KOPT-K1 (cell line): ENCODE measurements around the gene TRIM27.
"Not testable (repeated sequence)": the region's sequence is repeated elsewhere in the genome, so short reads cannot be mapped to it uniquely, and the experiment has no call there.

ENCODE experiments used
- H3K27ac ChIP-seq: fragments of 200-600 bp; sonication (generic); 2 replicates; pipeline ENCODE4 v1.5.1; 2016; ENCODE audit warnings: antibody characterized with exemption, mild to moderate bottlenecking, low read depth, low read length; ENCODE audit not compliant: poor library complexity, severe bottlenecking
- H3K36me3 ChIP-seq: fragments of 200-600 bp; sonication (generic); 2 replicates; pipeline ENCODE4 v1.5.1; 2017; ENCODE audit warnings: antibody characterized with exemption, mild to moderate bottlenecking, low read length, moderate library complexity; ENCODE audit not compliant: insufficient read depth
- H3K9me3 ChIP-seq: fragments of 200-600 bp; sonication (generic); 2 replicates; pipeline ENCODE4 v1.5.1; 2017; ENCODE audit warnings: antibody characterized with exemption, low read length, mild to moderate bottlenecking; ENCODE audit not compliant: insufficient read depth, poor library complexity, severe bottlenecking

Gene TRIM27

GRCh38 chr6:28865401-28866204 is 58.2 kb downstream of the TRIM27 start:
- no peaks in the 10 kb centered on the region for H3K9me3 ChIP-seq
- H3K27ac ChIP-seq = peak overlapping the region; percentile 94
- H3K36me3 ChIP-seq = no peaks in the 10 kb centered on the region

- H3K27ac ChIP-seq = peak overlapping the region; percentile 94
- no peaks in the 10 kb centered on the region for H3K9me3 ChIP-seq
- no peaks in the 10 kb centered on the region for H3K36me3 ChIP-seq
Measured at GRCh38 chr6:28864326-28864923, 59.4 kb downstream of the TRIM27 start.

DNA sequence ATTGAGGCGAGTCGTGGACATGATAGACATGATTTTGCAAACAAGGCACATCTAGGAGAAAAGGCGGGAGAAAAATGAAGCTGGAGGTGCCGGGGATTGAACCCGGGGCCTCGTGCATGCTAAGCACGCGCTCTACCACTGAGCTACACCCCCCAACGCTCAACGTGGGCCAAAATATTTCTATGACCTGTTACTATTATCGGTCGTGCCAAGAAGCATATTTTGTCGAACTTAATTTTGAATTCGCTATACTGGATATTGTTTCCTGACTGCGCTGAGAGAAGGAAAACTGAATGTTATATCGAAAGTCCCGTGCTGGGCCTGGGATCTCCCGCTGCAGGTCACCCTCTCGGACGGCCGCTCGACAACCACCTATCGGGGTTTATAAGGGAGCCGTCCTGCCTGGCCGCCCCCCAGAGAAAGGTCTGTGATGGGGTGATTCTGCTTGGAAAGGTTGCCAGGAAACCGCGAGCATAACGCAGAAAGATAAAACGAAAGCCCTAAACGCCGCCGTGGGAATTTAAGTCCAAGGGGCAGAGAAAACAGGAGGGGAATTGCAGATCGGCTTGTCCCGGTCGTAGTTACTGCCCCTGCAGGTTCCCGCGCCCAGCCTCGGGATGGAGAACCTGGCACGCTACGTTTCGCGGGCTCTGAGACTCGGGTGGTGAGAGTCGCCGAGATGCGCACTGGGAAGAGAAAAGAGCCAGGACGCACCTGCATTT is 60.0 kb downstream of the TRIM27 start:
- H3K27ac ChIP-seq = peak overlapping the region; percentile 94
- H3K36me3 ChIP-seq = no peaks in the 10 kb centered on the region
- H3K9me3 ChIP-seq = no peaks in the 10 kb centered on the region

- no peak overlapping the region for H3K27ac ChIP-seq
Measured at GRCh38 chr6:28862077-28862476, 61.7 kb downstream of the TRIM27 start.

GRCh38 chr6:28861339-28861738 is 62.4 kb downstream of the TRIM27 start:
- H3K9me3 ChIP-seq = peaks cover 4% of the 10 kb centered on the region
- H3K36me3 ChIP-seq = no peaks in the 10 kb centered on the region

More at GRCh38 chr6:28862077-28862476, 61.7 kb downstream of the TRIM27 start:
- Histone ChIP-seq H3K9me3 (no peaks in the 10 kb centered on the region), H3K36me3 (no peaks in the 10 kb centered on the region)

DNA sequence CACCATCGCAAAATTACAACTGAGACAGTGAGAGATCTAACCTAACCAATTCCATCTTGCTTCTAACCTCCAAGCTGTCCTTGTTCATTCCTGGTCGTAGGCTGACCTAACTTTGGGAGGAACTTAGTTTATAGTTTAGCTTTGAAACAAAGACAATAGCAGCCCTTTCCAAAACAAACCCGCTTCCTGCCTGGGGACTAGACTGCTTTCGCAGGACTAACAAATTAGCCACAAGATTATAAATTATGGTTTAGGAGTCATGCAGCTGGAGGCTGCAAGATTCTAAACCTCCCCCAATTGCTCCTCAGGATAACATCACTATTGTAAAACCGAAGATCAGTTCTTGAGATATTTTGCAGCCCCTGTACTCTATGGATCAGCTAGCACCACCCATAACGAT is 63.2 kb downstream of the TRIM27 start:
- H3K27ac ChIP-seq = no peak overlapping the region
- H3K36me3 ChIP-seq = no peaks in the 10 kb centered on the region
- peaks cover 8% of the 10 kb centered on the region for H3K9me3 ChIP-seq

More at GRCh38 chr6:28861339-28861738, 62.4 kb downstream of the TRIM27 start:
- no peak overlapping the region for H3K27ac ChIP-seq

DNA sequence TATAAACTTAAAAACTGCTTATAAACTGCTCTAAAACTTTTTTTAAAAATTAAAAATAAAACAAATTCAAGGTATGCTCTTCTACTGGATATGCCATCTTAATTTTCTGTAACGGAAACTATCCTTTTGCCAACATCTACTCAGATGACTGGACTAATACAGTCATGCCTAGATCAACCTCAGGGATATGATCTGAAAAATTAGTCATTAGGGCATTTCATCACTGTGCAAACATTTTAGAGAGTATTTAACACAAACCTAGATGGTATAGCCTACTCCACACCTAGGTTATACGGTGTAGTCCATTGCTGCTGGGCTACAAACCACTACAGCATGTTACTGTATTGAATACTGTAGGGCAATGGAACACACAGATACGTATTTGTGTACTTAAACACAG is 64.8 kb downstream of the TRIM27 start:
- peaks cover 8% of the 10 kb centered on the region for H3K9me3 ChIP-seq
- H3K27ac ChIP-seq = no peak overlapping the region
- H3K36me3 ChIP-seq = no peaks in the 10 kb centered on the region

DNA sequence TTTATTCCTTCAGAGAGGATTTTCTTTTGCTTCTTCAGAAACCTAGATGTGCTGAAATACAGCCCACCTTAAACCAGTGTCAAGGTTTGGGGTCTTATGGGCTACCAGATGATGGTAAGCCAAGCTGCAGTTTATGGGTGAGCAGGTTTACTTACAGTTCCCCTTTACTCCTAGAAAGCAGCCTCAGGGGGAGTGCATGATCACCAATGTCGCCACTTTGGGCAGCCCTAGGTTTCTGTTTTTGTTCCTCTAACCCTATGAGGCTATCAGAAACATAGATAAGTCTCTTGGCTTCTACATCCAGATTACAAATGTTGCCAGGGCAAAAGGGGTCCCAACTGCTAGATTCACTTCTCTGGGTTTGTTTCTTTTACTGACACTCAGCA is 67.2 kb downstream of the TRIM27 start:
- H3K27ac ChIP-seq = no peak overlapping the region
- peaks cover 8% of the 10 kb centered on the region for H3K9me3 ChIP-seq
- H3K36me3 ChIP-seq = no peaks in the 10 kb centered on the region

DNA sequence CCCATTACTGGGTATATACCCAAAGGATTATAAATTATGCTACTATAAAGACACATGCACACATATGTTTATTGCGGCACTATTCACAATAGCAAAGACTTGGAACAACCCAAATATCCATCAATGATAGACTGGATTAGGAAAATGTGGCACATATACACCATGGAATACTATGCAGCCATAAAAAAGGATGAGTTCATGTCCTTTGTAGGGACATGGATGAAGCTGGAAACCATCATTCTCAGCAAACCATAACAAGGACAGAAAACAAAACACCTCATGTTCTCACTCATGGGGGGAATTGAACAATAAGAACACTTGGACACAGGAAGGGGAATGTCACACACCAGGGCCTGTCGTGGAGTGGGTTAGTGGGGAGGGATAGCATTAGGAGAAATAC is 69.4 kb downstream of the TRIM27 start:
- not testable (repeated sequence) for H3K9me3 ChIP-seq, H3K36me3 ChIP-seq, H3K27ac ChIP-seq
